HL-60 (cell line): ENCODE results near the gene OR6X1.

Experiments
- DNase-seq, 2 experiments: peaks; one replicate each; pipeline ENCODE4 v3.0.0-alpha.2; 2010 to 2020; ENCODE audit warnings: low read depth in 1 of 2, low spot score in 1 of 2
- H3K27ac ChIP-seq: fragments of 250-450 bp; sonication (Bioruptor Pico); replicated peaks from 2 replicates; pipeline ENCODE4 v1.5.1; 2020; ENCODE audit warnings: mild to moderate bottlenecking, moderate library complexity
- H3K27me3 ChIP-seq: fragments of 250-450 bp; sonication (Bioruptor Pico); 2 replicates; pipeline ENCODE4 v1.5.1; 2021; ENCODE audit warnings: mild to moderate bottlenecking, moderate library complexity; ENCODE audit not compliant: insufficient read depth, poor library complexity, severe bottlenecking
- H3K4me3 ChIP-seq: replicated peaks from 2 replicates; pipeline ENCODE4 v1.5.1; 2011; ENCODE audit warnings: mild to moderate bottlenecking, control low read depth, low read length; ENCODE audit not compliant: insufficient read depth
- CTCF ChIP-seq: IDR thresholded peaks from one replicate; pipeline ENCODE4 v1.5.1; 2011; ENCODE audit warnings: low read length, control low read depth, inconsistent platforms; ENCODE audit not compliant: insufficient read depth
- GABPA ChIP-seq: IDR thresholded peaks from 2 replicates; pipeline ENCODE4 v1.6.1; 2012; ENCODE audit warnings: low read depth
- POLR2AphosphoS5 ChIP-seq: IDR thresholded peaks from 2 replicates; pipeline ENCODE4 v1.6.1; 2012; ENCODE audit warnings: low read depth
- REST ChIP-seq: IDR thresholded peaks from 2 replicates; pipeline ENCODE4 v1.6.1; 2012; ENCODE audit warnings: low read depth; ENCODE audit not compliant: insufficient replicate concordance
- SPI1 ChIP-seq: IDR thresholded peaks from 2 replicates; pipeline ENCODE4 v1.6.1; 2012; ENCODE audit warnings: low read depth, mild to moderate bottlenecking, borderline replicate concordance

The OR6X1 gene

GRCh38 chr11:123778511-123778910 lies 24.2 kb upstream of the OR6X1 start:
- DNase-seq = no peak
- H3K27me3 ChIP-seq = peaks cover 3% of the 10 kb centered on the region
- H3K27ac ChIP-seq = no peak overlapping the region
- H3K4me3 ChIP-seq = no peak overlapping the region
- TF ChIP-seq REST = no peak
- no peak for TF ChIP-seq POLR2AphosphoS5

GRCh38 chr11:123775715-123776549 lies 21.6 kb upstream of the OR6X1 start:
- Histone ChIP-seq H3K27ac (no peak overlapping the region), H3K4me3 (no peak overlapping the region), H3K27me3 (peaks cover 3% of the 10 kb centered on the region)
- TF ChIP-seq REST = no peak
- no peak for TF ChIP-seq CTCF
- no peak for DNase-seq

GRCh38 chr11:123775289-123775688 lies 21.0 kb upstream of the OR6X1 start:
- H3K4me3 ChIP-seq = no peak overlapping the region
- TF ChIP-seq GABPA (no peak), SPI1 (no peak), CTCF (no peak), POLR2AphosphoS5 (no peak), REST (no peak)
- H3K27me3 ChIP-seq = peaks cover 3% of the 10 kb centered on the region
- no peak overlapping the region for H3K27ac ChIP-seq
- DNase-seq = no peak
